ENCODE data around the gene S1PR4. TPM values are rescaled to one million over a fixed set of nuclear protein-coding genes. Genes with fewer than 3 reads are reported as not detected.

S1PR4 gene
- total and polyA plus RNA-seq, 2 experiments from 2014 or later = 0.24 TPM; not detected in 1

DNA sequence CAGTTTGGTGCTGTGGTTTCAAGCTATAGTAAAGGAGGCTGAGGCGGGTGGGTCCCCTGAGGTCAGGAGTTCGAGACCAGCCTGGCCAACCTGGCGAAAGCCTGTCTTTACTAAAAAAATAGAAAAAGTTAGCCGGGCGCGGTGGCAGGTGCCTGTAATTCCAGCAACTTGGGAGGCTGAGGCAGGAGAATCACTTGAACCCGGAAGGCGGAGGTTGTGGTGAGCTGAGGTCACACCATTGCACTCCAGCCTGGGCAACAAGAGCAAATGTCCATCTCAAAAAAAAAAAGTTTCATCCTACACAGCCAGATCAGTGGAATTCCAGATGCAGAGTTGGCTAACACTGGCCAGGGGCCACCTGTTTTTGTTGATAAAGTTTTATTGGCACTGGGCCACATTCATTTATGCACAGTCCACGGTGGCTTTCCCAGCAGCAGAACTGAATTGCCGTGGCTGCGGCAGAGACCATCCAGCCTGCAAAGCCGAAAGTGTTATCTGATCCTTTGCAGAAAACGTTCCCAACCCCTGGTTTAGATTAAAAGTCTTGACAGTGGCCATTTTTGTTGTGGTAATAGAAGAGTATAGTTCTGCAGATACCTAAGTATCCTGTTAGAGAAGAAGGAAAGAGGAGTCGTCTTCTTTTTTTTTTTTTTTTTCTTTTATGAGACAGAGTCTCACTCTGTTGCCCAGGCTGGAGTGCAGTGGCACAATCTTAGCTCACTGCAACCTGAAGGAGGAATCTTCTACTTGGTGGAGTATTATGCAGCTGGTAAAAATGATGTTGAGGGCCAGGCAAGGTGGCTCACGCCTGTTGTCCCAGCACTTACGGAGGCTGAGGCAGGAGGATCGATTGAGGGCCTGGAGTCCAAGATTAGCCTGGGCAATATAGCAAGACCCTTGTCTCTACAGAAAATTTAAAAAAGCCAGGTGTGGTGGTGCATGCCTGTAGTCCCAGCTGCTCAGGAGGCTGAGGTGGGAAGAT is 15.8 kb downstream of the S1PR4 start:
- ATAC-seq (no peak), DNase-seq (ENCODE audit: low spot score) (no peak)
- H3K4me1 Mint-ChIP-seq = peaks cover under 1% of the 10 kb centered on the region; the same call in 2 of the 3 replicates
- H3K4me2 ChIP-seq = no peak overlapping the region
- H3K4me3 Mint-ChIP-seq = no peak overlapping the region
- H3K4me1 ChIP-seq (ENCODE audit: insufficient read depth) = no peaks in the 10 kb centered on the region
- peaks cover 4% of the 10 kb centered on the region for H3K27me3 Mint-ChIP-seq (ENCODE audit: insufficient read depth, low read depth, poor library complexity)
- no peak overlapping the region for H2AFZ ChIP-seq
- H3K27me3 ChIP-seq (ENCODE audit: insufficient read depth) = no peaks in the 10 kb centered on the region
- H3K27ac Mint-ChIP-seq = no peak overlapping the region
- no peaks in the 10 kb centered on the region for H3F3A ChIP-seq (replicated peaks; ENCODE audit: low read depth)
- no peaks in the 10 kb centered on the region; the same call in 1 of the 2 replicates for H3K36me3 ChIP-seq (ENCODE audit: insufficient read depth)
- H3K9me2 ChIP-seq (ENCODE audit: insufficient read depth) = no peaks in the 10 kb centered on the region
- H3K4me3 ChIP-seq = no peak overlapping the region
- H3K79me2 ChIP-seq (replicated peaks; ENCODE audit: insufficient read depth) = peaks cover 35% of the 10 kb centered on the region
- no peaks in the 10 kb centered on the region; the same call in 1 of the 2 replicates for H4K20me1 ChIP-seq (replicated peaks; ENCODE audit: insufficient read depth)
- H3K36me3 Mint-ChIP-seq (ENCODE audit: low read depth) = peaks cover 14% of the 10 kb centered on the region; the same call in 2 of the 3 replicates
- no peak overlapping the region for H3K27ac ChIP-seq (ENCODE audit: low read depth)
- no peaks in the 10 kb centered on the region; the same call in 2 of the 3 replicates for H3K9me3 Mint-ChIP-seq
- TF ChIP-seq, protein P1, sequence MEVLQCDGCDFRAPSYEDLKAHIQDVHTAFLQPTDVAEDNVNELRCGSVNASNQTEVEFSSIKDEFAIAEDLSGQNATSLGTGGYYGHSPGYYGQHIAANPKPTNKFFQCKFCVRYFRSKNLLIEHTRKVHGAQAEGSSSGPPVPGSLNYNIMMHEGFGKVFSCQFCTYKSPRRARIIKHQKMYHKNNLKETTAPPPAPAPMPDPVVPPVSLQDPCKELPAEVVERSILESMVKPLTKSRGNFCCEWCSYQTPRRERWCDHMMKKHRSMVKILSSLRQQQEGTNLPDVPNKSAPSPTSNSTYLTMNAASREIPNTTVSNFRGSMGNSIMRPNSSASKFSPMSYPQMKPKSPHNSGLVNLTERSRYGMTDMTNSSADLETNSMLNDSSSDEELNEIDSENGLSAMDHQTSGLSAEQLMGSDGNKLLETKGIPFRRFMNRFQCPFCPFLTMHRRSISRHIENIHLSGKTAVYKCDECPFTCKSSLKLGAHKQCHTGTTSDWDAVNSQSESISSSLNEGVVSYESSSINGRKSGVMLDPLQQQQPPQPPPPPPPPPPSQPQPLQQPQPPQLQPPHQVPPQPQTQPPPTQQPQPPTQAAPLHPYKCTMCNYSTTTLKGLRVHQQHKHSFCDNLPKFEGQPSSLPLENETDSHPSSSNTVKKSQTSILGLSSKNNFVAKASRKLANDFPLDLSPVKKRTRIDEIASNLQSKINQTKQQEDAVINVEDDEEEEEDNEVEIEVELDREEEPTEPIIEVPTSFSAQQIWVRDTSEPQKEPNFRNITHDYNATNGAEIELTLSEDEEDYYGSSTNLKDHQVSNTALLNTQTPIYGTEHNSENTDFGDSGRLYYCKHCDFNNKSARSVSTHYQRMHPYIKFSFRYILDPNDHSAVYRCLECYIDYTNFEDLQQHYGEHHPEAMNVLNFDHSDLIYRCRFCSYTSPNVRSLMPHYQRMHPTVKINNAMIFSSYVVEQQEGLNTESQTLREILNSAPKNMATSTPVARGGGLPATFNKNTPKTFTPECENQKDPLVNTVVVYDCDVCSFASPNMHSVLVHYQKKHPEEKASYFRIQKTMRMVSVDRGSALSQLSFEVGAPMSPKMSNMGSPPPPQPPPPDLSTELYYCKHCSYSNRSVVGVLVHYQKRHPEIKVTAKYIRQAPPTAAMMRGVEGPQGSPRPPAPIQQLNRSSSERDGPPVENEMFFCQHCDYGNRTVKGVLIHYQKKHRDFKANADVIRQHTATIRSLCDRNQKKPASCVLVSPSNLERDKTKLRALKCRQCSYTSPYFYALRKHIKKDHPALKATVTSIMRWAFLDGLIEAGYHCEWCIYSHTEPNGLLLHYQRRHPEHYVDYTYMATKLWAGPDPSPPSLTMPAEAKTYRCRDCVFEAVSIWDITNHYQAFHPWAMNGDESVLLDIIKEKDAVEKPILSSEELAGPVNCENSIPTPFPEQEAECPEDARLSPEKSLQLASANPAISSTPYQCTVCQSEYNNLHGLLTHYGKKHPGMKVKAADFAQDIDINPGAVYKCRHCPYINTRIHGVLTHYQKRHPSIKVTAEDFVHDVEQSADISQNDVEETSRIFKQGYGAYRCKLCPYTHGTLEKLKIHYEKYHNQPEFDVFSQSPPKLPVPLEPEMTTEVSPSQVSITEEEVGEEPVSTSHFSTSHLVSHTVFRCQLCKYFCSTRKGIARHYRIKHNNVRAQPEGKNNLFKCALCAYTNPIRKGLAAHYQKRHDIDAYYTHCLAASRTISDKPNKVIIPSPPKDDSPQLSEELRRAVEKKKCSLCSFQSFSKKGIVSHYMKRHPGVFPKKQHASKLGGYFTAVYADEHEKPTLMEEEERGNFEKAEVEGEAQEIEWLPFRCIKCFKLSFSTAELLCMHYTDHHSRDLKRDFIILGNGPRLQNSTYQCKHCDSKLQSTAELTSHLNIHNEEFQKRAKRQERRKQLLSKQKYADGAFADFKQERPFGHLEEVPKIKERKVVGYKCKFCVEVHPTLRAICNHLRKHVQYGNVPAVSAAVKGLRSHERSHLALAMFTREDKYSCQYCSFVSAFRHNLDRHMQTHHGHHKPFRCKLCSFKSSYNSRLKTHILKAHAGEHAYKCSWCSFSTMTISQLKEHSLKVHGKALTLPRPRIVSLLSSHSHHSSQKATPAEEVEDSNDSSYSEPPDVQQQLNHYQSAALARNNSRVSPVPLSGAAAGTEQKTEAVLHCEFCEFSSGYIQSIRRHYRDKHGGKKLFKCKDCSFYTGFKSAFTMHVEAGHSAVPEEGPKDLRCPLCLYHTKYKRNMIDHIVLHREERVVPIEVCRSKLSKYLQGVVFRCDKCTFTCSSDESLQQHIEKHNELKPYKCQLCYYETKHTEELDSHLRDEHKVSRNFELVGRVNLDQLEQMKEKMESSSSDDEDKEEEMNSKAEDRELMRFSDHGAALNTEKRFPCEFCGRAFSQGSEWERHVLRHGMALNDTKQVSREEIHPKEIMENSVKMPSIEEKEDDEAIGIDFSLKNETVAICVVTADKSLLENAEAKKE (CRISPR knock-in tag; IDR thresholded peaks at IDR 0.05) = no peak
- TF ChIP-seq, protein P2, sequence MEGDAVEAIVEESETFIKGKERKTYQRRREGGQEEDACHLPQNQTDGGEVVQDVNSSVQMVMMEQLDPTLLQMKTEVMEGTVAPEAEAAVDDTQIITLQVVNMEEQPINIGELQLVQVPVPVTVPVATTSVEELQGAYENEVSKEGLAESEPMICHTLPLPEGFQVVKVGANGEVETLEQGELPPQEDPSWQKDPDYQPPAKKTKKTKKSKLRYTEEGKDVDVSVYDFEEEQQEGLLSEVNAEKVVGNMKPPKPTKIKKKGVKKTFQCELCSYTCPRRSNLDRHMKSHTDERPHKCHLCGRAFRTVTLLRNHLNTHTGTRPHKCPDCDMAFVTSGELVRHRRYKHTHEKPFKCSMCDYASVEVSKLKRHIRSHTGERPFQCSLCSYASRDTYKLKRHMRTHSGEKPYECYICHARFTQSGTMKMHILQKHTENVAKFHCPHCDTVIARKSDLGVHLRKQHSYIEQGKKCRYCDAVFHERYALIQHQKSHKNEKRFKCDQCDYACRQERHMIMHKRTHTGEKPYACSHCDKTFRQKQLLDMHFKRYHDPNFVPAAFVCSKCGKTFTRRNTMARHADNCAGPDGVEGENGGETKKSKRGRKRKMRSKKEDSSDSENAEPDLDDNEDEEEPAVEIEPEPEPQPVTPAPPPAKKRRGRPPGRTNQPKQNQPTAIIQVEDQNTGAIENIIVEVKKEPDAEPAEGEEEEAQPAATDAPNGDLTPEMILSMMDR (conservative IDR thresholded peaks at IDR 0.05; ENCODE audit: low read depth in 2 of 2) = no peak
- TF ChIP-seq EZH2phosphoT487 (IDR thresholded peaks at IDR 0.05; ENCODE audit: unreplicated experiment) (no peak), CREB1 (CRISPR knock-in tag; IDR thresholded peaks at IDR 0.05; ENCODE audit: low read depth) (no peak), POLR2AphosphoS5 (IDR thresholded peaks at IDR 0.05; ENCODE audit: low read depth) (no peak), ZNF114 (CRISPR knock-in tag; IDR thresholded peaks at IDR 0.05) (no peak), EZH2 (IDR thresholded peaks at IDR 0.05; ENCODE audit: low read depth, unreplicated experiment) (no peak), ETS1 (IDR thresholded peaks at IDR 0.05) (no peak)

All from GM23338 (cell line).